ENCODE results near the gene SLC8A1. TPM values are rescaled to one million over a fixed set of nuclear protein-coding genes. Genes with fewer than 3 reads are reported as not detected.

The SLC8A1 gene
- total RNA-seq, 1 experiment from 2014 or later, result 1.6 TPM

DNA sequence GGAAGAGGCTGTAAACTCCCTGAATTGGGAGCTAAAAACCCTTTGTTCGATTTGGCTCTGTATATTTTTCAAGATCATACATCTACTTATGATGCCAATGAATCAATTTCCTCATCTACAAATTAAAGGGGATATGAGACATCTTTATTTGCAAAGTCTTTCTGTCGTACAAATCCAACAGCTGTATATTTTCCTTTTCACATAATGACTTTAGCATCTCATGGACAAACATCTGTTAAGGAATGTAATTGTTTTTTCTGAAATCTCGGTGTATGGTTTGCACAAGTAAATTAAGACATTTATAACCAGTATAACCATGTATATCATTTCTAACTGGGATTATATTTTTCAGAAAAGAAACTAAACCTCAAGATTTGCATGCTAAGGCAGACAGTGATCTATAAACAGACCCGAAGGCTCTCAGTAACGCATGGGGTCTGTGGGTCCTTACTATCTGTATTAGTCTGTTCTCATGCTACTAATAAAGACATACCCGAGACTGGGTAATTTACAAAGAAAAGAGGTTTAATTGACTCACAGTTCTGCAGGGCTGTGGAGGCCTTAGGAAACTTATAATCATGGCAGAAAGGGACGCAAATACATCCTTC lies 130.8 kb downstream of the SLC8A1 start:
- Mint-ChIP-seq H3K4me1 (ENCODE audit: insufficient read depth, unreplicated experiment) (peaks cover 12% of the 10 kb centered on the region), H3K9me3 (ENCODE audit: unreplicated experiment) (no peaks in the 10 kb centered on the region), H3K36me3 (ENCODE audit: insufficient read depth, unreplicated experiment) (no peaks in the 10 kb centered on the region), H3K4me3 (ENCODE audit: unreplicated experiment) (no peak overlapping the region), H3K27me3 (ENCODE audit: insufficient read depth, unreplicated experiment) (no peaks in the 10 kb centered on the region), H3K27ac (ENCODE audit: low read depth, unreplicated experiment) (no peak overlapping the region)
- intact Hi-C loops (cut with micrococcal nuclease), result no loop called here
- CTCF ChIA-PET, result no interaction called here
- DNase-seq (ENCODE audit: unreplicated experiment), result no peak
- no TSS peak for BruUV-seq (replicated peaks)
- POLR2A ChIA-PET, result interaction anchor here (0.6 kb wide), 1 partner anchor 20 kb away, joined by 3 read pairs; no protein-coding TSS in a partner anchor
- no peak for TF ChIP-seq CTCF (IDR thresholded peaks at IDR 0.05; ENCODE audit: unreplicated experiment)

DNA sequence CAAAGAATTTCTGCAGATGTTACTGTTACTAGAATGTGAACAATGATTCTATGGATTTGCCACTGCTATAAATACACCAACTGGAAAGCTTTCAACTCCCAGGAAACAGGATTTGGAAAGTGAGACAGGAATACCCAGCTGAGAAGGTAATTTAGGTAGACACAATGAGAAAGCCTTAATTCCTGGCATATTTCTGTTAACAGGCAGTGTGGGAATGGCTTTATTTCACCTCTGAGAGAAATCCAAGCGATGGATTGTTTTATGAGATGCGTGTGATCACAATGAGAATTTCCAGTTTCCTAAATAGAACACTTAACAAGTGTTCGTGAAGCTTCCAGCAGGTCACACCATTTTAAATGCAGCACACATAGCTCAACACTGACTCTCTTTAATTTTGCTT lies 133.0 kb downstream of the SLC8A1 start:
- H3K36me3 Mint-ChIP-seq (ENCODE audit: insufficient read depth, unreplicated experiment), result no peaks in the 10 kb centered on the region
- intact Hi-C loops (cut with micrococcal nuclease), result no loop called here
- ChIA-PET POLR2A (interaction anchor here (0.6 to 1.0 kb wide), 2 partner anchors 45 to 122 kb away, joined by 3 read pairs; no protein-coding TSS in a partner anchor), CTCF (interaction anchor here (1.0 kb wide), 1 partner anchor 8 kb away, joined by 3 read pairs; no protein-coding TSS in a partner anchor)
- no peaks in the 10 kb centered on the region for H3K27me3 Mint-ChIP-seq (ENCODE audit: insufficient read depth, unreplicated experiment)
- peaks cover 21% of the 10 kb centered on the region for H3K4me1 Mint-ChIP-seq (ENCODE audit: insufficient read depth, unreplicated experiment)
- H3K27ac Mint-ChIP-seq (ENCODE audit: low read depth, unreplicated experiment), result no peak overlapping the region
- TF ChIP-seq CTCF (IDR thresholded peaks at IDR 0.05; ENCODE audit: unreplicated experiment), result no peak
- H3K9me3 Mint-ChIP-seq (ENCODE audit: unreplicated experiment), result no peaks in the 10 kb centered on the region
- DNase-seq (ENCODE audit: unreplicated experiment), result no peak
- no peak overlapping the region for H3K4me3 Mint-ChIP-seq (ENCODE audit: unreplicated experiment)
- no TSS peak for BruUV-seq (replicated peaks)

DNA sequence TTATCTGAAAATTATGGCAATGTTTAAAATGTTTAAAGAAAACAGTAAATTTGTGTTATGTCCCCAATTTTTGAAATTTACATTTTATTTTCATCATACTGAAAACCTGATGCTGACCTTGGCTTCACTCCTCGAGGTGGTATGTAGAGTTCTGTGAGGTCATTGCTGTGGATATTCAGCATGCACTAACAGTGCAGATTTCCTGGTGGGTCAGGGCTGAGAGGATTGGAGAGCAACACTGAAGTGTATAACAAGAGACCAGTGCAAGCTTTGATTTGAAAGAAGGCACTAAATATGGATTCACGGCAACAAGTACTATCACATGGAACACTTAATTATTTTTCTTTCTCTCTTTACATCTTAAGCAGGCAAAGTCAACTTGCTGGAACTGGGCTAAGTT lies 134.1 kb downstream of the SLC8A1 start:
- H3K27me3 Mint-ChIP-seq (ENCODE audit: insufficient read depth, unreplicated experiment), result no peaks in the 10 kb centered on the region
- H3K36me3 Mint-ChIP-seq (ENCODE audit: insufficient read depth, unreplicated experiment), result no peaks in the 10 kb centered on the region
- H3K9me3 Mint-ChIP-seq (ENCODE audit: unreplicated experiment), result no peaks in the 10 kb centered on the region
- POLR2A ChIA-PET, result interaction anchor here (0.7 to 1.0 kb wide), 3 partner anchors 31 to 65 kb away, joined by 3 to 4 read pairs (median 3); no protein-coding TSS in a partner anchor
- H3K4me1 Mint-ChIP-seq (ENCODE audit: insufficient read depth, unreplicated experiment), result peaks cover 21% of the 10 kb centered on the region
- TF ChIP-seq CTCF (IDR thresholded peaks at IDR 0.05; ENCODE audit: unreplicated experiment), result no peak
- H3K27ac Mint-ChIP-seq (ENCODE audit: low read depth, unreplicated experiment), result no peak overlapping the region
- CTCF ChIA-PET, result no interaction called here
- BruUV-seq (replicated peaks), result no TSS peak
- no peak for DNase-seq (ENCODE audit: unreplicated experiment)
- H3K4me3 Mint-ChIP-seq (ENCODE audit: unreplicated experiment), result no peak overlapping the region
- intact Hi-C loops (cut with micrococcal nuclease), result no loop called here

DNA sequence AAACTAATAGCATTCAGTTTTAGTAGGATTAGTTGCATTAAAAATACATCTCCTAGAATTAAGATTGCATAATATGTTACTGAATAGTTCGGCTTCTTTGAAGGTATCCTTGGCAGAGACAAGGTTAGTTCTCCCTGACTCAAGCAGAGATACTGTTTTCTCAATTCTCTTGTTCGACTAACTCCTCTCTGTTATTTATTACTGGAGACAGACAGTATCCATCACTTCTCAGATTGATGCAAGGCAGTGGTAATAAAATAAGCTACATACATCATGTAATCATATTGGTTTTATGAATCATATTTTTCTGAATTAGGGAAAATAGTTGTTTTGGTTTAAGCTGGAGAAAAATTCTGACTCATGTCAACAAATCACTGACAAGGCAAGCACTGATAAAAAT lies 134.8 kb downstream of the SLC8A1 start:
- ChIA-PET CTCF (no interaction called here), POLR2A (interaction anchor here (0.5 to 1.0 kb wide), 3 partner anchors 30 to 279 kb away, joined by 3 to 4 read pairs (median 4); no protein-coding TSS in a partner anchor)
- no peak overlapping the region for H3K27ac Mint-ChIP-seq (ENCODE audit: low read depth, unreplicated experiment)
- no peak overlapping the region for H3K4me3 Mint-ChIP-seq (ENCODE audit: unreplicated experiment)
- intact Hi-C loops (cut with micrococcal nuclease), result no loop called here
- peaks cover 21% of the 10 kb centered on the region for H3K4me1 Mint-ChIP-seq (ENCODE audit: insufficient read depth, unreplicated experiment)
- no peaks in the 10 kb centered on the region for H3K9me3 Mint-ChIP-seq (ENCODE audit: unreplicated experiment)
- TF ChIP-seq CTCF (IDR thresholded peaks at IDR 0.05; ENCODE audit: unreplicated experiment), result no peak
- peak; percentile 63 for DNase-seq (ENCODE audit: unreplicated experiment)
- H3K36me3 Mint-ChIP-seq (ENCODE audit: insufficient read depth, unreplicated experiment), result no peaks in the 10 kb centered on the region
- BruUV-seq (replicated peaks), result no TSS peak
- no peaks in the 10 kb centered on the region for H3K27me3 Mint-ChIP-seq (ENCODE audit: insufficient read depth, unreplicated experiment)
